ENCODE data around the gene NOCT. TPM values are rescaled to one million over a fixed set of nuclear protein-coding genes. Genes with fewer than 3 reads are reported as not detected.

The NOCT gene, protein sequence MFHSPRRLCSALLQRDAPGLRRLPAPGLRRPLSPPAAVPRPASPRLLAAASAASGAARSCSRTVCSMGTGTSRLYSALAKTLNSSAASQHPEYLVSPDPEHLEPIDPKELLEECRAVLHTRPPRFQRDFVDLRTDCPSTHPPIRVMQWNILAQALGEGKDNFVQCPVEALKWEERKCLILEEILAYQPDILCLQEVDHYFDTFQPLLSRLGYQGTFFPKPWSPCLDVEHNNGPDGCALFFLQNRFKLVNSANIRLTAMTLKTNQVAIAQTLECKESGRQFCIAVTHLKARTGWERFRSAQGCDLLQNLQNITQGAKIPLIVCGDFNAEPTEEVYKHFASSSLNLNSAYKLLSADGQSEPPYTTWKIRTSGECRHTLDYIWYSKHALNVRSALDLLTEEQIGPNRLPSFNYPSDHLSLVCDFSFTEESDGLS
- total RNA-seq (10 to 100 TPM in 1 of 5 donors, 1 to 10 TPM in 4; 2.4 to 19.3 (median 3.1) TPM), total RNA-seq (1.7 to 73.0 (median 23.1) reads per million in 29 experiments)
- 2.7 TPM for total RNA-seq (2013)

DNA sequence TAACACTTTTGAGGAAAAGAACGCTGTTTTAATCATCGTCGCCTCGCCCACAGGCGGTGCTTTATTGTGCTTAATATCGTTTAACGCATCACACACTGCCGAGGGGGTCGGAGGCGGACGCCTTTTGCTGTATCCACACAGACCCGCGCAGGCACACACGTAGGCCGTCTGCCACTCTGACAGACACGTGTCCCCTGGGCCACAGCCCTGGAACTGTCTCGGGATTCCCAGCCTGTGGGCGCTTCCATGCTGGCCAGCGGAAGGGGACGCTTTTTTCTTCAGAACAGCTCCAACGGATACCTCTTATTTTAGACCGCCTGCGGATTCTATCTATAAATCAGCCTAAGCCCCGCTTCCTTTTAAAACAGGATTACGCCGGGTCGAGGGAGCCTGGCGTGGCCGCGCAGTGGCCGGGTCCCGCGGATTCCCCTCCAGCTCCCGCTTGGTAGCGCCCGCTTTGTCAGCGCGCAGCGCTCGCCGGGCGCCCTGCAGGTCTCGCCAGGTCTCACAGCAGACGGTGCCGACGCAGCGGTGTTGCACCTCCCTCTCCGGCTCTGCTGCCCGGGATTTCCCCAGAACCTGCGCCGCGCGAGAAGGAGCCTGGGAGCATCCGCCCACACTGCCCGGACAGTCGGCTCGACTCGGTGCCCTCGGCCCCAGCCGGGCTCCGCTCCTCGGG, at the start of gene NOCT:
NOCT (plus strand) TSS at position 513 of the 679 bp plus-strand sequence. CDS start 201 bp downstream, outside the sequence.
- Histone ChIP-seq H3K4me1 (ENCODE audit: control insufficient read depth in 1 of 2, extremely low read depth in 1 of 2, insufficient read depth in 2 of 2, low read length in 2 of 2) (peaks cover 10 to 16% of the 10 kb centered on the region in 2 experiments), H3K4me3 (ENCODE audit: control insufficient read depth in 1 of 2, extremely low read depth in 1 of 2, low read length in 1 of 2) (peak within 1 kb of the TSS; percentile 68 to 71), H3K27ac (ENCODE audit: low read length) (peak within 1 kb of the TSS; percentile 89), H3K36me3 (ENCODE audit: control insufficient read depth in 2 of 2, extremely low read depth in 1 of 2, insufficient read depth in 1 of 2, low read length in 1 of 2) (no peaks in the 10 kb centered on the region), H3K27me3 (replicated peaks in 1 of 2; ENCODE audit: control insufficient read depth in 2 of 2, extremely low read depth in 1 of 2, insufficient read depth in 2 of 2, low read length in 1 of 2) (no peaks in the 10 kb centered on the region), H3K9me3 (no peaks in the 10 kb centered on the region)
- peak; percentile 91 to 97 (median 96) for ATAC-seq (replicated peaks in 1 of 4)
- H3K4me1 Mint-ChIP-seq: peaks cover 19 to 26% (median 23%) of the 10 kb centered on the region in 3 donors
- WGBS (ENCODE audit: insufficient coverage): under 1% methylated on average over 62 of the region's 62 CpGs
- peak; percentile 72 to 96 (median 89) for DNase-seq
- CTCF ChIA-PET: interaction anchor here (0.5 to 3.5 kb wide), 7 partner anchors 15 to 286 kb away, joined by 3 to 30 read pairs (median 3); partner anchors contain the start of gene NAA15 (in 1 of the 2)
- H3K9me3 Mint-ChIP-seq: no peaks in the 10 kb centered on the region
- H3K27ac Mint-ChIP-seq: peak within 1 kb of the TSS; percentile 92 to 96
- POLR2A ChIA-PET: interaction anchor here (0.6 to 1.3 kb wide), 10 partner anchors 15 to 593 kb away, joined by 3 to 15 read pairs (median 4); partner anchors contain the start of gene ELF2 (in 1 of the 2)
- H3K27me3 Mint-ChIP-seq: no peaks in the 10 kb centered on the region
- H3K4me3 Mint-ChIP-seq: peak within 1 kb of the TSS; percentile 82 to 94 (median 86)
- no peaks in the 10 kb centered on the region for H3K36me3 Mint-ChIP-seq

DNA sequence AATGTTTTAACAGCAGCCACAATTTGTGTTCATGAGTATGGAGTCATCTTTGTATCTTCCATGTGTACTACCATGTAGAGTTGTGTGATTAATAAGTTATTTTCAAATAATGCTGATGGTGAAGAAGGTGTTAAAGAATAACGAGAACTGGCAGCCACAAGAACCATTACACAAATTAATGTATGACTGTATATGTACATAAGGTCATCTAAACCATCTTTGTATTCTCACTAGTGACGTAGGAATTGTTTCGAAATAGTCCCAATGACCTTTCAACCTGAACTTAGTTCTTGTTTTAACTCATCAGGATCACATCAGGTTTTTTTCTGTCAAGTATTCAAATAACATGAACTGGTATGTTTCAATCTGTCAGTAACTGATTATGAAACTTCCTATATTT, 48.3 kb upstream of the NOCT start:
- Mint-ChIP-seq H3K27ac (no peak overlapping the region), H3K36me3 (no peaks in the 10 kb centered on the region), H3K4me3 (no peak overlapping the region), H3K4me1 (no peaks in the 10 kb centered on the region), H3K27me3 (no peaks in the 10 kb centered on the region), H3K9me3 (no peaks in the 10 kb centered on the region)
- POLR2A ChIA-PET: no interaction called here
- no peak for ATAC-seq (replicated peaks in 1 of 4)
- WGBS (ENCODE audit: insufficient coverage): no CpG with 5 or more reads among the region's 3 CpGs
- CTCF ChIA-PET: no interaction called here
- Histone ChIP-seq H3K27ac (ENCODE audit: low read length) (no peak overlapping the region), H3K36me3 (ENCODE audit: control insufficient read depth in 2 of 2, extremely low read depth in 1 of 2, insufficient read depth in 1 of 2, low read length in 1 of 2) (no peaks in the 10 kb centered on the region), H3K4me3 (ENCODE audit: control insufficient read depth in 1 of 2, extremely low read depth in 1 of 2, low read length in 1 of 2) (no peak overlapping the region), H3K4me1 (ENCODE audit: control insufficient read depth in 1 of 2, extremely low read depth in 1 of 2, insufficient read depth in 2 of 2, low read length in 2 of 2) (no peaks in the 10 kb centered on the region), H3K27me3 (replicated peaks in 1 of 2; ENCODE audit: control insufficient read depth in 2 of 2, extremely low read depth in 1 of 2, insufficient read depth in 2 of 2, low read length in 1 of 2) (no peaks in the 10 kb centered on the region), H3K9me3 (no peaks in the 10 kb centered on the region)
- no peak for DNase-seq

DNA sequence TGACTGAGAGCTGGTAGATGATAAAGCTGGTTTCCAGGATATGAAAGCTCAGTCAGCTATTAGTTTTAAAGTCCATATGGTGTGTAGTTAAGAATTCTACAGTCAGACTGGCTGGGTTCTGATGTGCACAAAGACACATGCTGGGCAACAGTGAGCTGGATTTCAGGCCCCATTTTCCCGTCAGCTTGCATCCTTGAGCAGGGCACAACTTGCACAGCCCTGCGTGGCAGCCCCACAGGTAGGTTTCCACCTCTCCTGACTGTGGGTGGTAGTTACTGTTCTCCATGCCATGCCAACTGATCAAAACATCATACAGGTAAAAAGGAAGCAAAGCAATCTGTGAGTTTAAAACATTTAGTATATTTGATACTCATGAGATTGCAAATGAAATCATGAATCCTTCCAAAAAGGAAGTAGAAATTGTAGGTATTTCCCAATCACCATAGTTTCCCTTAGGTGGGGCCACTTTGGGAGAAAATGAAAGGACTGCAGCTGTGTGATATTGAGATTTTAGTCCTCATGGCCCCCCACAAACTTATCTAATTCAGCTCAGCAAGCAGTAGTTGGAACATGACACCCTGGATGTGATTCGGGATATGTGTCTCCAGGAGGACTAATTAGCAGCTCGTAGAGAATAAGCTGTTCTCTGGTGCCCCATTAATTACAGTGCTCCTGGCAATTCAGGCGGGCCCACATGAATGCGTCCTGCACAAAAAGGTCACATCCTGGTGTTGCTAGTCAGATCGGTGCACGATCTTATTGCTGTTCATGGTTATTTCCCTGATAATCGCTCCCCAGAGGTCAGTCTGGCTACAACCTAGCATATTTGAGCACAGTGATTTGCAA, 42.4 kb upstream of the NOCT start:
- POLR2A ChIA-PET: no interaction called here
- Histone ChIP-seq H3K36me3 (ENCODE audit: control insufficient read depth in 2 of 2, extremely low read depth in 1 of 2, insufficient read depth in 1 of 2, low read length in 1 of 2) (no peaks in the 10 kb centered on the region), H3K27ac (ENCODE audit: low read length) (no peak overlapping the region), H3K27me3 (replicated peaks in 1 of 2; ENCODE audit: control insufficient read depth in 2 of 2, extremely low read depth in 1 of 2, insufficient read depth in 2 of 2, low read length in 1 of 2) (no peaks in the 10 kb centered on the region), H3K4me1 (ENCODE audit: control insufficient read depth in 1 of 2, extremely low read depth in 1 of 2, insufficient read depth in 2 of 2, low read length in 2 of 2) (no peaks in the 10 kb centered on the region), H3K9me3 (no peaks in the 10 kb centered on the region), H3K4me3 (ENCODE audit: control insufficient read depth in 1 of 2, extremely low read depth in 1 of 2, low read length in 1 of 2) (no peak overlapping the region)
- CTCF ChIA-PET: no interaction called here
- no peaks in the 10 kb centered on the region for H3K27me3 Mint-ChIP-seq
- 92% methylated on average over 7 of the region's 9 CpGs for WGBS (ENCODE audit: insufficient coverage)
- no peak overlapping the region for H3K27ac Mint-ChIP-seq
- H3K4me1 Mint-ChIP-seq: peaks cover 0 to 3% (median 0%) of the 10 kb centered on the region in 3 donors
- H3K9me3 Mint-ChIP-seq: no peaks in the 10 kb centered on the region
- H3K4me3 Mint-ChIP-seq: no peak overlapping the region
- no peaks in the 10 kb centered on the region for H3K36me3 Mint-ChIP-seq
- ATAC-seq (replicated peaks in 1 of 4) (no peak), DNase-seq (no peak)

DNA sequence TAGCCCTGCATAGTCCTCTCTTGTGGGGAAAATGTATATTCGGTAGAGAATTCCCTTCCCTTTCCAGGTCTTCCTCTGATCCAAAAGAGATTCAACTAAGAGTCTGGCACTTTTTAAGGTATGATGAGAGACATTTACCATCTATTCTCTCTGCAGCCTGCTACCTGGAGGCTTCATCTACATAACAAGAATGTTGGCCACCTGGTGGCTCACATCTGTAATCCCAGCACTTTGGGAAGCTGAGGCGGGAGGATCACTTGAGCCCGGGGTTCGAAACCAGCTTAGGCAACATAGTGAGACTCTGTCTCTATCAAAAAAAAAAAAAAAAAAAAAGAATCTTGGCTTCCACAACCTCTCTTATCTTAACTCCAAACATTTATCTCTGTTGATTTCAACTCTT, 40.4 kb upstream of the NOCT start:
- H3K27ac ChIP-seq (ENCODE audit: low read length): no peak overlapping the region
- peaks cover 0 to 2% of the 10 kb centered on the region in 2 experiments for H3K27me3 ChIP-seq (replicated peaks in 1 of 2; ENCODE audit: control insufficient read depth in 2 of 2, extremely low read depth in 1 of 2, insufficient read depth in 2 of 2, low read length in 1 of 2)
- CTCF ChIA-PET: no interaction called here
- 80% methylated on average over 1 of the region's 4 CpGs for WGBS (ENCODE audit: insufficient coverage)
- POLR2A ChIA-PET: interaction anchor here in 1 of 2 donors (0.6 kb wide), 1 partner anchor 52 kb away, joined by 4 read pairs; no protein-coding TSS in a partner anchor
- Mint-ChIP-seq H3K27ac (no peak overlapping the region), H3K4me3 (no peak overlapping the region), H3K4me1 (peaks cover 0 to 3% (median 0%) of the 10 kb centered on the region in 3 donors), H3K27me3 (no peaks in the 10 kb centered on the region), H3K9me3 (no peaks in the 10 kb centered on the region), H3K36me3 (no peaks in the 10 kb centered on the region)
- no peak for DNase-seq
- no peaks in the 10 kb centered on the region for H3K9me3 ChIP-seq
- H3K4me1 ChIP-seq (ENCODE audit: control insufficient read depth in 1 of 2, extremely low read depth in 1 of 2, insufficient read depth in 2 of 2, low read length in 2 of 2): no peaks in the 10 kb centered on the region
- H3K4me3 ChIP-seq (ENCODE audit: control insufficient read depth in 1 of 2, extremely low read depth in 1 of 2, low read length in 1 of 2): no peak overlapping the region
- no peak for ATAC-seq (replicated peaks in 1 of 4)
- no peaks in the 10 kb centered on the region for H3K36me3 ChIP-seq (ENCODE audit: control insufficient read depth in 2 of 2, extremely low read depth in 1 of 2, insufficient read depth in 1 of 2, low read length in 1 of 2)

DNA sequence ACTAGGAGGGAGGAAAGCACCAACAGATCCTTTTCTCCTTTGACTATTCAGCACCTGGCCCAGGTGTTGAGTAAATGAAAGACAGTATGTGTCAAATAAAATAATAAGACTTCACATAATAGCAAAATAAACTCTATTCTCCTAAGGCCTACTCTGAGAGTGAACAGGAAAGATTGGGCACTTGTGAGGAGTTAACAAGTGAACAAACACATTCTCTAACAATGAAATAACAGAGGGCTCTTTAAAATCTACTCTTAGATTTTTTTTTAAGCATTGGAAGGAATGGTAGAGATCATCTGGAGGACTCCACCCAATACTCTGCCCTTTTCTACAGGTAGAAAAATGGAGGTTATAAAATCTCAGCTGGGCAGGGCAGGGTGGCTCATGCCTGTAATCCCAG, 39.1 kb upstream of the NOCT start:
- no peaks in the 10 kb centered on the region for H3K36me3 ChIP-seq (ENCODE audit: control insufficient read depth in 2 of 2, extremely low read depth in 1 of 2, insufficient read depth in 1 of 2, low read length in 1 of 2)
- POLR2A ChIA-PET: no interaction called here
- H3K36me3 Mint-ChIP-seq: no peaks in the 10 kb centered on the region

DNA sequence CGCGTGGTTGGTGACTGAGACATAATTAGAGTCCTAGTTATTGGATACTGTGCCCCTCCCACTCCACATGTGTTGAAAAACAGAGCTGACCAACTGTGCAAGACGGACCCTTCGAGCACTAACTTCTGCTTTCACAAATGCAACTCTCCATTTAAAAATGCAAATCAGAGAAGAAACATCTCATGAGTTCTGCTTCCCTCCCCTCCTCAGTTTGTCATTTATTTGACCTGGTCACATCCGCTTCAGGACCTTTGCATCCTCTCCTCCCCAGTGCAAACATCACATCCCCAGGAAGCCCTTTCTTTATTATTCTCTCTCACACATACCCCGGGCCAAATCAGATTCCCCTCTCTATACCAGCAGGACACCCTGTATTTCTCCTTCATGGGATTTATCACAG, 38.1 kb upstream of the NOCT start:
- ATAC-seq (replicated peaks in 1 of 4): no peak
- H3K36me3 ChIP-seq (ENCODE audit: control insufficient read depth in 2 of 2, extremely low read depth in 1 of 2, insufficient read depth in 1 of 2, low read length in 1 of 2): no peaks in the 10 kb centered on the region

More for the DNA sequence above, 39.1 kb upstream of the NOCT start:
- no peaks in the 10 kb centered on the region for H3K27me3 Mint-ChIP-seq
- H3K27ac Mint-ChIP-seq: no peak overlapping the region
- H3K4me3 ChIP-seq (ENCODE audit: control insufficient read depth in 1 of 2, extremely low read depth in 1 of 2, low read length in 1 of 2): no peak overlapping the region
- ATAC-seq (replicated peaks in 1 of 4): no peak
- CTCF ChIA-PET: interaction anchor here in 1 of 2 donors (0.5 kb wide), 1 partner anchor 55 kb away, joined by 3 read pairs; no protein-coding TSS in a partner anchor
- no peaks in the 10 kb centered on the region for H3K9me3 ChIP-seq
- no peak overlapping the region for H3K4me3 Mint-ChIP-seq
- no peak overlapping the region for H3K27ac ChIP-seq (ENCODE audit: low read length)
- no peaks in the 10 kb centered on the region for H3K9me3 Mint-ChIP-seq
- no peak for DNase-seq
- peaks cover 0 to 3% (median 0%) of the 10 kb centered on the region in 3 donors for H3K4me1 Mint-ChIP-seq
- no peaks in the 10 kb centered on the region for H3K4me1 ChIP-seq (ENCODE audit: control insufficient read depth in 1 of 2, extremely low read depth in 1 of 2, insufficient read depth in 2 of 2, low read length in 2 of 2)
- H3K27me3 ChIP-seq (replicated peaks in 1 of 2; ENCODE audit: control insufficient read depth in 2 of 2, extremely low read depth in 1 of 2, insufficient read depth in 2 of 2, low read length in 1 of 2): peaks cover 0 to 2% of the 10 kb centered on the region in 2 experiments

More for the DNA sequence above, 38.1 kb upstream of the NOCT start:
- H3K36me3 Mint-ChIP-seq: no peaks in the 10 kb centered on the region
- no peaks in the 10 kb centered on the region for H3K9me3 ChIP-seq
- H3K4me1 Mint-ChIP-seq: peaks cover 0 to 3% (median 0%) of the 10 kb centered on the region in 3 donors
- H3K4me1 ChIP-seq (ENCODE audit: control insufficient read depth in 1 of 2, extremely low read depth in 1 of 2, insufficient read depth in 2 of 2, low read length in 2 of 2): no peaks in the 10 kb centered on the region
- no peaks in the 10 kb centered on the region for H3K9me3 Mint-ChIP-seq
- no peak overlapping the region for H3K4me3 Mint-ChIP-seq
- WGBS (ENCODE audit: insufficient coverage): 88% methylated on average over 5 of the region's 6 CpGs
- no peak for DNase-seq
- no peak overlapping the region for H3K27ac ChIP-seq (ENCODE audit: low read length)
- no peak overlapping the region for H3K27ac Mint-ChIP-seq
- no peak overlapping the region for H3K4me3 ChIP-seq (ENCODE audit: control insufficient read depth in 1 of 2, extremely low read depth in 1 of 2, low read length in 1 of 2)
- CTCF ChIA-PET: no interaction called here
- H3K27me3 Mint-ChIP-seq: no peaks in the 10 kb centered on the region
- H3K27me3 ChIP-seq (replicated peaks in 1 of 2; ENCODE audit: control insufficient read depth in 2 of 2, extremely low read depth in 1 of 2, insufficient read depth in 2 of 2, low read length in 1 of 2): peaks cover 0 to 2% of the 10 kb centered on the region in 2 experiments
- POLR2A ChIA-PET: no interaction called here

Data from T-cell (primary cell).